HFFc6 (cell line): ENCODE data around the gene USH2A. TPM values are rescaled to one million over a fixed set of nuclear protein-coding genes. Genes with fewer than 3 reads are reported as not detected.

Experiments used
- DNase-seq: peaks from one replicate; pipeline ENCODE4 v3.0.0-alpha.2; 2018
- H3K27ac Mint-ChIP-seq: 2 replicates; pipeline ENCODE4 v1.8.0; 2020; ENCODE audit warnings: mild to moderate bottlenecking, mixed read lengths
- H3K27me3 Mint-ChIP-seq: 2 replicates; pipeline ENCODE4 v1.8.0; 2021; ENCODE audit warnings: mild to moderate bottlenecking, moderate library complexity, mixed read lengths; ENCODE audit not compliant: insufficient read depth
- H3K36me3 Mint-ChIP-seq: 2 replicates; pipeline ENCODE4 v1.8.0; 2021; ENCODE audit warnings: low read depth, mixed read lengths
- H3K4me1 Mint-ChIP-seq: 2 replicates; pipeline ENCODE4 v1.8.0; 2020; ENCODE audit warnings: low read depth, mixed read lengths
- H3K4me3 Mint-ChIP-seq: 2 replicates; pipeline ENCODE4 v1.8.0; 2020; ENCODE audit warnings: mild to moderate bottlenecking, moderate library complexity, mixed read lengths
- H3K9me3 Mint-ChIP-seq: 2 replicates; pipeline ENCODE4 v1.8.0; 2020; ENCODE audit warnings: mild to moderate bottlenecking, mixed read lengths
- total RNA-seq, 6 experiments: library from RNA; stranded (reverse); fragmentation: NEBNext Ultra II Directional; extraction: Animal tissue kit (Norgen Biotek cat#: 25700); gene quantifications; 2 replicates in 1 of 6; 3 replicates in 5 of 6; pipeline ENCODE4 v1.2.3, GENCODE V29; 2021
- TF ChIP-seq, protein P1 (sequence below): fragments of 200-600 bp; sonication (generic); IDR thresholded peaks from 2 replicates; pipeline ENCODE4 v1.5.0; 2021; ENCODE audit warnings: antibody characterized with exemption, mild to moderate bottlenecking

USH2A gene
- total RNA-seq, 6 experiments from 2014 or later: 0.02 to 0.07 (median 0.04) TPM

DNA sequence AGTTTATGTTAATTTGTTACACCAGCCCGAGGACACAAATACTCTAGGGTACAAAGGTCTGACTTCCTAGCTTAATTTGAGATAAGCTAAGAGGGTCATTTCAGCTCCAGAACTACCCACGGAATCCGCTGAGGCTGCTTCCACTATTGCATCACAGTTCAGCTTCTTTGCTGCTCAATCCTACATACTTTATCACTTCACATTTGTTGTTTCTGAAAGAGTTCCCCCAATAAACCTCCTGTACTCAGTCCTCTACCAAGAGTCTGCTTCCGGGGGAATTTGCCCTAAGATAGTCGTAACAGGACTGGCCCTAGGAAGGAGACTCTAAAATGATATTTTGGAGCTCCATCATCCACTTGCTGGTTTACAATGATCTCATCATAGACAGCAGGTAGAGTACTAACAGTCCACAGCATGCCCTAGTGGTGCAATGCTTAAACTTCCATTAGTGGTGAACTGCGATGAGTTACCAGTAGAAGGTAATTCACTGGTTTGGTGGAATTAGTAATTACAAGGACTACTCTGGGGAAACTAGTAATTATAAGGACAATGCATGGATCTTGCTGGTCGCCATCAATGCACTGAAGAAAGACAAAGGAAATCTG is 229.3 kb downstream of the USH2A start:
- TF ChIP-seq, protein P1, sequence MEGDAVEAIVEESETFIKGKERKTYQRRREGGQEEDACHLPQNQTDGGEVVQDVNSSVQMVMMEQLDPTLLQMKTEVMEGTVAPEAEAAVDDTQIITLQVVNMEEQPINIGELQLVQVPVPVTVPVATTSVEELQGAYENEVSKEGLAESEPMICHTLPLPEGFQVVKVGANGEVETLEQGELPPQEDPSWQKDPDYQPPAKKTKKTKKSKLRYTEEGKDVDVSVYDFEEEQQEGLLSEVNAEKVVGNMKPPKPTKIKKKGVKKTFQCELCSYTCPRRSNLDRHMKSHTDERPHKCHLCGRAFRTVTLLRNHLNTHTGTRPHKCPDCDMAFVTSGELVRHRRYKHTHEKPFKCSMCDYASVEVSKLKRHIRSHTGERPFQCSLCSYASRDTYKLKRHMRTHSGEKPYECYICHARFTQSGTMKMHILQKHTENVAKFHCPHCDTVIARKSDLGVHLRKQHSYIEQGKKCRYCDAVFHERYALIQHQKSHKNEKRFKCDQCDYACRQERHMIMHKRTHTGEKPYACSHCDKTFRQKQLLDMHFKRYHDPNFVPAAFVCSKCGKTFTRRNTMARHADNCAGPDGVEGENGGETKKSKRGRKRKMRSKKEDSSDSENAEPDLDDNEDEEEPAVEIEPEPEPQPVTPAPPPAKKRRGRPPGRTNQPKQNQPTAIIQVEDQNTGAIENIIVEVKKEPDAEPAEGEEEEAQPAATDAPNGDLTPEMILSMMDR: peak; percentile 60
- H3K27ac Mint-ChIP-seq: no peak overlapping the region
- peaks cover 1% of the 10 kb centered on the region; the same call in 1 of the 2 replicates for H3K27me3 Mint-ChIP-seq
- no peak for DNase-seq
- H3K4me3 Mint-ChIP-seq: no peak overlapping the region
- H3K36me3 Mint-ChIP-seq: no peaks in the 10 kb centered on the region
- H3K9me3 Mint-ChIP-seq: no peaks in the 10 kb centered on the region
- peaks cover 5% of the 10 kb centered on the region for H3K4me1 Mint-ChIP-seq

DNA sequence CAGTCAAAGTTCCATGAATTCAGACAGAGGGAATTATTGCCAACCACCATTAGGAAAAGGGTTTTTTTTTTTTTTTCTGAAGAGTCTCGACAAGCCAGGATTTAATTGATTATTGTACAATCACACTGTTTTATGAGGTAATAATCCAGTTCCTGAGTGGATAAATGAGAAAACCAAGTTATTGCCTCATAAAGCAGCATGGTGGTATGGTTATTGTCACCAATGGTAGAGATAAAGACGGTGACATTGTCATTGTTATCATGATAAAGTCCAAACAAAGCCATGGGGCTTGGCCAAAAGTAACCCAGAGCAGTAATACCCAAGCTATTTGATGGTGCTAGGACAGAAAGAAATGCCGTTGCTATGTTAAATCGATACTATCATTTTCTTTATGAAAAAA is 232.8 kb downstream of the USH2A start:
- DNase-seq: no peak
- Mint-ChIP-seq H3K4me1 (peaks cover 13% of the 10 kb centered on the region), H3K36me3 (no peaks in the 10 kb centered on the region), H3K4me3 (peak overlapping the region; percentile 55; the same call in 1 of the 2 replicates), H3K27ac (no peak overlapping the region), H3K27me3 (peaks cover 3% of the 10 kb centered on the region; the same call in 1 of the 2 replicates), H3K9me3 (no peaks in the 10 kb centered on the region)
- TF ChIP-seq, protein P1: no peak

DNA sequence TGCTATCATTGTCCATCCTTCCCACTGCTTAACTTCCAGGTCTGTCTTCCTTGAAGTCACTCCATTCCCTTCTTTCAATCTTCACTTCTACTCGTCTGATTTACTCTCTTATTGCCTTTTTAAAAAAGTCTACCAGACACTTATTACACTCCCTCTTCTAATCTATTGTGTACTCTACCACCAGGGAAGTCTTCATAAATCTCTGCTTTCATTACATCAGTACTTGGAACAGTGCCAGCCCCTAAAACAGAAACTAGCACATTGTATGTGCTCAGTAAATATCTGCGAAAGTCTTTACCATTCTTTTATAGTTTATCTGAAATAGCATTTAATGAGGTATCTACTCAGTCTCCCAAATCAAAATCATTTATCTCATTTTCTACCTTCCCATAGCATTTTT is 236.4 kb downstream of the USH2A start:
- H3K27ac Mint-ChIP-seq: no peak overlapping the region
- TF ChIP-seq, protein P1: no peak
- peaks cover 36% of the 10 kb centered on the region for H3K4me1 Mint-ChIP-seq
- H3K9me3 Mint-ChIP-seq: no peaks in the 10 kb centered on the region
- peaks cover 3% of the 10 kb centered on the region; the same call in 1 of the 2 replicates for H3K27me3 Mint-ChIP-seq
- DNase-seq: no peak
- no peak overlapping the region for H3K4me3 Mint-ChIP-seq
- H3K36me3 Mint-ChIP-seq: no peaks in the 10 kb centered on the region

DNA sequence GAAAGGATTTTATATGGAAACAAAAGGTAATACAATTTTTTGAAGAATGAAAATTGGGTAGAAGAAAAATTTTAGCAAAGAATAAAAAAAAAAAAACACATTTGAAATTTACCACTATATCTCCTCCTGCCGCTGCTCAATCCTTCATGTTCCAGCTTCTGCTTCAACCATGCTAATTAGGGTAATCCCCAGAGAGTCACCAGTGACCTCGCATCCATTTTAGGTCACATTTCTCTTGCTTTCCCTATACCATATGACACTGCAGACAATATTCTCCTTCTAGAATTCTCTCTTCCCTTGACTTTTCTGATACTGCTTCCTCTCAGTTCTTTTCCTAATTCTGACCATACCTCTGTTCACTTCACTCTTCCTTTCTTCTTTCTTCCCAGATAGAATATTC is 237.1 kb downstream of the USH2A start:
- H3K4me1 Mint-ChIP-seq: peaks cover 36% of the 10 kb centered on the region
- no peak for DNase-seq
- H3K27me3 Mint-ChIP-seq: peaks cover 3% of the 10 kb centered on the region; the same call in 1 of the 2 replicates
- H3K9me3 Mint-ChIP-seq: no peaks in the 10 kb centered on the region
- TF ChIP-seq, protein P1: no peak
- no peak overlapping the region for H3K4me3 Mint-ChIP-seq
- H3K36me3 Mint-ChIP-seq: no peaks in the 10 kb centered on the region
- no peak overlapping the region for H3K27ac Mint-ChIP-seq

DNA sequence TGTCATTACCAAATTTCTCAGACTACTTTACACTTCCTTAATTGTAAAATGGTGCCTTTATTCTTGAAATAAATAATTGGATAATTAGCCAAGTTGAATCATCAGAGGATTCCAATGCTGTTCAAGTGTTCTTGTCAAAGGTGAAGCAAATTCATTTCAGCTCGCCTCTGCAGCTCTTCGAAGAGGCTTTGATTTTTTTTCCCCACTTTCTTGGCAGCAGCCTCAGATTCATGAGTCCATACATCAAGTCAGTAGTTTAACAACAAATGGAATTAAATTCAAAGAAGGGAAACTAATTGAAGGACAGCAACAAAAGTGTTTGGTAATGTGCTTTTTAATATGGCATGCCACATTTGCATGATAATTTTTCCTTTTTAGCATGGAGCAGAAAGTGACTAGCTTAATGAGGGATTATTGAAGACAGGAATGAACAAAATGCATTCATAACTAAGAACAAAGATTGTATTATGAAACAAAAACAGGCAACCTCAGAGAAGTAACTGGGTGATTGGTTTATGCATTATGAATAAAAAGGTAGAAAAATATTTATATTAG is 239.0 kb downstream of the USH2A start:
- H3K9me3 Mint-ChIP-seq: no peaks in the 10 kb centered on the region
- no peaks in the 10 kb centered on the region for H3K36me3 Mint-ChIP-seq
- H3K27me3 Mint-ChIP-seq: peaks cover 3% of the 10 kb centered on the region; the same call in 1 of the 2 replicates
- H3K4me1 Mint-ChIP-seq: peaks cover 42% of the 10 kb centered on the region
- no peak for DNase-seq
- TF ChIP-seq, protein P1: no peak
- no peak overlapping the region for H3K27ac Mint-ChIP-seq
- H3K4me3 Mint-ChIP-seq: peak overlapping the region; percentile 27; the same call in 1 of the 2 replicates
